Activated T-cell treated with anti-CD3 and anti-CD28 coated beads for 48 hours (primary cell): Measurements from ENCODE around the gene CSN3.

Source experiments
- DNase-seq: peaks from one replicate; pipeline ENCODE4 v3.0.0-alpha.2; 2020; ENCODE audit warnings: low read depth

Gene CSN3

DNA sequence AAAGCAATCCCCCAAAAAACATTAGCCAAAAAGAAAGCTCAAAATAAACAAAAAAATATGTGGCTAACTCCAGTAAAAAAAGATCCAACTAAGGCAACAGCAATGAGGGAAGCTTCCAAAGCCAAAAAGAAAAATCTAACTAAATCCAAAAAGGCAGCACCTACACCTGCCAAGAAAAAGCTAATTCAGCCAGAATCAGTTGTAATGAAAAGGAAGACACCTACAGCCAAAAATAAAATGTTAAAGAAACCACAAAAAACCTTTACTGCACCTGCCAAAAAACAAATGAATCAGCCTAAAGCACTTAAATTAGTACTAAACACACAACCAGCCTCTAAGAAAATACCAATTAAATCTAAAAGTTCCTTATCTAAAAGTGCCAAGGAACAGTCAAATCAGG is 55.2 kb downstream of the CSN3 start:
- DNase-seq: no peak

DNA sequence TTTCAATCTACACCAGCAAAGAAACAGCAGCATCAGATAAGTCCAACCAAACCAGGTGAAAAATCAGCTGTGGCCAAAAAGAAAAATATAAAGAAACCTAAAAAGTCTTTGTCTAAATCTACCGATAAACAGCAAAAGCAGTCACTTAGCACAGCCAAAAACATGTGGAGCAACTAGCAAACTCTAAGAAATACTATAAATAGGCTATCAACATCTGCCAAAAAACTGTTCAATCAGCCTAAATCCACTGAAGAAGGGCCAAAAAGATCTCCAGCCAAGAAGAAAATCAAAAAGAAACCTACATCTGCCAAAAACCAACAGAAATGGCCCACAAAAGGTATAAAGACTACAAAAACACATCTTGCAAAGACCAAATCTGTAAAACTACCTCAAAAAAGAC is 55.7 kb downstream of the CSN3 start:
- no peak for DNase-seq

- no peak for DNase-seq
Observed at GRCh38 chr4:70299643-70300042, 57.2 kb downstream of the CSN3 start.

DNA sequence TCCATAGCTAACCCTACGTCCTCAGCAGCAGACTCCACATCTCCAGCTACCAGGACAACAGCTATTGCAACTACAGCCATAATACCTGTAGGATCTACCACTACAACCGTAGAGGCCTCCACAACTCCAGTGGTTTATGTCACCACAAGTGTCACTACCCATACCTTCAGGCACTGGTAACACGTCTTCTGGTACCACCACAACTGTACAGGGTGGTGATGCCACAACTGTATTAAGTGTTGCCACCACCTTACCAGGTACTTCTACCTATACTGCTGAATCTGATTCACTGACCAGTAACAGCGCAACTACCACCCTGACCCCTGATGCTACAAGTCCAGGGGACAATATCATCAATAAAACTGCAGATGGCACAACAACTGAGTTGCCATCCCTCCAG is 57.8 kb downstream of the CSN3 start:
- no peak for DNase-seq
